EL (cell line): ENCODE measurements around the gene LPP.
A peak's percentile ranks its signal among the peaks of the same experiment; 100 is the strongest.

ENCODE experiments used
- DNase-seq: peaks from one replicate; pipeline ENCODE4 v3.0.0-alpha.2; 2016

Gene LPP

DNA sequence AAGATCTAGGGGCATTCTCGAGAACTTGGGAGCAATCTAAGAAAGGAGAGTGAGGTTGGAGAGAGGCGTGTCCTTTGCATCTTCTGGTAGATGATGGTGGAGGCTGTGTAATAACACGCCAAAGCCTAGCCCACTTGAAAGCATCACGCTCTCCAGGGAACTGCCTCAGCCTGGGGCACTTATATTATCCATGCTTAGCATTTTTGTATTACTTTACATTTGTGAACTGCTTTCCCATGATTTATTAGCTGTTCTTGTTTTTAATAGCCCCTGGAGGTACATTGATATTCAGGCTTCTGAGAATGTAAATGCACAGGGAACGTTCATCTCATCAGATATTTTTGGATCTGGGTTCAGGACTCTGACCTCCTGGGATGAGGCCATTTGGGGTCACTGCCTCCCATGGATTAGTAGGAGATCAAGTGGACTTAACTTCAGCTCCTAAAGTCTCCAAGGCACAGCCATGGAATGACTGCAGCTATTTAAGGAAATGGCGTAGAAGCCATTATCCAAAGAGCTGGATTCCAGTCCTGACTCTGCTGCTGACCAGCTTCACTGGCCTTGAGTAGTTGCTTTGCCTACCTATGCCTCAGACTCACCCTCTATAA lies 124.9 kb downstream of the LPP start:
- no peak for DNase-seq

DNA sequence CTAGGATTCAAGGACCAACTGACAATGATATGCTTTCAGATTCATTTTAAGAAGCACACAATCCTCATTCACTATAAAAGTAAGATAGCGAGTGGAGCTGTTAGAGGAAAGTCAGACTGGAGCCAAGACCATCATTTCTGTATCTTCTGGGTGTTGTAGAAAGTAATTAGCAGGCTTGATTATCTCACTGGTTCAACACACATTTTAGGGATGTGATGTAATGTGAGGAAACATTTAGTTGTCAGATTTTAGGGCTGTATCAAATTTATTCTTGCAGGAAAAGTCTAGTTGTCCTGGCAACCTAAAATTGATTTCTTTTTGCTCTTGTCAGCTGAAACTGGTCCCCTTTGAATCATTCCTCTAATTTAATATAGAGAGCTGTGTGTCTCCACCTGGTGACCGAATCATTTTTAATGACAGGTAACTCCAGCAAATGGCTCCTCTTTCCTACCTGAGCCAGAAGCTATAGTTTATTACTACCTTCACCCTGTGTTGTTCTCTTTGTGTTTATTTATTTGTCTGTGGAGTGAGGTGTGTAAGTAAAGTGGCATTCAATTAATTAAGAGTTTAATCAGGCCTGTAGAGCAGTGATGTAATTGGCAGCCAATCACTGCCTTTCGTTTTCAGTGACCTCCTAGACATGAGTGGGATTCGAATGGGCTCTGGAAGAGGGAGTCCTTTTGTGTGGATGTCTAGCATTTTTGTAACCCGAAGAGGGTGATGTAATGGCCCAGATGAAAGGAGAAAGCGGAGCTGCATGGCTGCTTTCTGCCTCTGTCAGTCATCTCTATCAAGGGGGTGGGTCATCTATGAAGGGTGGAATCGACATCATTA lies 125.8 kb downstream of the LPP start:
- no peak for DNase-seq

DNA sequence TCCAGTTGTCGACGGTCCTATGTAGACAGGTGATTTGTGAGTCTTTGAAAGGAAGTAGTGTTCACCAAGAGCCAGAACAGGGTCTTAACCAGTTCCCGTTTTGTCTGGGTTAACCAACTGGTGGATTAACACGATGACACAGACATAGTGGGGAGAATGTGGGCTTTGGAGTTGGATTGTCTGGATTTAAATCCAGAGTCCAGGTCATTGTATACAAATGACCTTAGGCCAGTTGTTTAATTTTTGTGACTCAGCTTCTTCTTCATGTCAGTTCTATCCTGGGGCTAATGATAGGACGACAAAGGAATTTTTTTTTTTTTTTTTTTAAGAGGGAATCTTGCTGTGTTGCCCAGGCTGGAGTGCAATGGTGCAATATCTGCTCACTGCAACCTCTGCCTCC lies 126.7 kb downstream of the LPP start:
- DNase-seq, result peak; percentile 47

DNA sequence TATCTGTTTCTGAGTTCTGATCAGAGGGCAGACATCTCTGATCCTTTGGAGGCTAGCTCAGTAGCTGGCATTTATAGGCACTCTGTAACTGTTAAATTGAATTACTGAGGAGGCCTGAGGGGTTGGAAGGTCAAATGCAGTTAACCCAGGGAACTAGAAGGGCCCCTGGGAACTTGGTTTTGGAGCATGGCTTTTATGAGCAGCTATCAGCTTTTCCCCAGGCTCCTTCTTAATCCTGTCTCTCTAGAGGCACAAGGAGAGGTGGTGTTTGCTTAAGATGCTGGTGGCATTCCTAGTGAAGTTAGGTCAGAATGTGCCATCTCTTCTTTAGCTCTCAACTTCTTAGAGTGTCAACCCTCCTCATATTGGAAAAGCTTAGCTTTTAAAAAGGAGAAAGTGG lies 128.9 kb downstream of the LPP start:
- no peak for DNase-seq

DNA sequence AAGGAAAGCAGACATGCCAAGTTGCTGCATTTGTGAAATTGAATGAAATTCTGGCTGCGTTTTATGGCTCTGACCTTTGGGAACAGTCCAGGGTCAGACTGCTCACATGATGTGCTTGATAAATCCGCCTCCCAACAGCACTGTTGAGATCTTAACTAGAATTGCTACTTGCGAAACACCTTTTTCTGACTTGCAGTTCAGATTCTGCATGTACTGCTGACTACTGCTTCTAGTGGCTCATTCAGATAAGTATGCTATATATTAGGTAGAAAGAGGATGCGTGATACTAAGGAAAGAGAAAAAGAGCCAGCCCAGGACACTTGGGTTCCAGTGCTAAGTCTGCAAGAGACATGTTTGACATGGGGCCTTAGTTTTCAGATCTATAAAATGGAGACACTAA lies 129.4 kb downstream of the LPP start:
- DNase-seq, result no peak

DNA sequence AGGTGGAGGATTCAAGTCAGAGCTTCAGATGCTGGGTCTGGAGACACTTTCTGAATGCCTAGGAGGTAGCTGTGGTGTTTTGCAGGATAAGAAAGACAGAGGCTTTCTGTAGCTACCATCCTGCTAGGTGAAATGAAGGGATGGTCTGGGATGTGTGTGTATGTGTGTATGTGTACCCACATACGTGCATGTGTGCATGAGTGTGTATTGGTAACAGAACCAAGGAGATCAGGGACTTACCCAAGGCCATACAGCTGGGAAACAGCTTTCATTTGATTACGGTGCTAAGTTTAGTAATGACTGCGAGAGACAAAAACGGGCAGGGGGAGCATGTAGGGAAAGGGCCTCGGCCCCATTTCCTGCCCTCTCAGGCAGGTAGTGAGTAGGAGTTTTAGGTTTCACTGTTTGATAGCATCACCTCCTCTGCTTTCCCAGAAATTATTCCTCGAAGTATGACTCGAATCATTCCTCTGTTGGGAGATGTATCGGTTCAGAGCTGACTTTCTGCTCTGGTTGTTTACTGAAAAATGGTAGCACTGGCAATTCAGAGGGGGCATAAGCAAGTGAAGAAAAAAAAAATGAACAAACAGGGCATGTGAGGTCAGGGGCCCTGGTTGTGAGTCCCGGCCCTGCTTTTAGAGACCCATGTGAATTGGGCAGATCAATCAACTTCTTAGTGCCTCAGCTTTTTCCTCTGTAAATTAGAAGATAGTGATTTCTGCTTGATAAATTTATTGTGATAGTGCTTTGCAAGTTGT lies 130.7 kb downstream of the LPP start:
- no peak for DNase-seq

DNA sequence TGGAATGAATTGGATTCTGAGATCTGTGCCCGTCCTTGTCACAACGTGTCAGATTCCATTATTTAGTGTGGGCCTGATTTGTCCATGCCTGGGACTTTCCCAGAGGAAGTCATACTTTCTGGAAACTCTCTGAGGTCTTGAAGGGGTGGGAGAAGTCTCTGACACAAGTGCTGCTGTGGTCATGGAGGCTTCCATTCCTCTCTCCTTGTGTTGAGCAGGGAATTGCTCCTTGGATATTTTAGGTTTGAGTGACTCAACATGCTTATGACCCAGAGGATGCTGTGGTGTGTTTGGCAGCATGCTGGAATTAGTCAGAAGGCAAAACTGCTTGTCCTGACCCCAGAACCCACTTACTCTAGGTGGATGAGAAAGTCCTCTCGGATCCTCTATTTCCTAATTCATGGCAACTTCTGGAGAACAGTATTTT lies 132.1 kb downstream of the LPP start:
- DNase-seq, result peak; percentile 99

DNA sequence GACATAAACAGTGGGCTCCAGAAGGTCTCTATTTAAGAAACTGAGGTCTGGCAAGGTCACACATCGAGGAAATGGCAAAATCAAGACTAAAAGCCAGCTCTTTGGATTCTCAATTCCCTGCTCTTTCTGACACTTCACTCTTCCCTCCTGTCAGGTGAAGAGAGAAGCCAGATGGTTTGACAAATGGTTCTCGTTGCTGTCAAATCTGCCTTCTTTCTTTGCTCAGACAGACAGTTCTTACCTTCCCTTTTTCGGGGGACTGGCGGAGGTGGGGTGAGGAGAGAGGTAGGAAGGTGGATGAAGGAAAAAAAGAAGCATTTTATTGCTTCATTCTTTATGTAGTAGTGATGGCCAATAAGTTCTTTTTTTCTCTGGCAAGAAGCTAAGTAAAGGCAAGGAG lies 133.4 kb downstream of the LPP start:
- DNase-seq, result no peak

DNA sequence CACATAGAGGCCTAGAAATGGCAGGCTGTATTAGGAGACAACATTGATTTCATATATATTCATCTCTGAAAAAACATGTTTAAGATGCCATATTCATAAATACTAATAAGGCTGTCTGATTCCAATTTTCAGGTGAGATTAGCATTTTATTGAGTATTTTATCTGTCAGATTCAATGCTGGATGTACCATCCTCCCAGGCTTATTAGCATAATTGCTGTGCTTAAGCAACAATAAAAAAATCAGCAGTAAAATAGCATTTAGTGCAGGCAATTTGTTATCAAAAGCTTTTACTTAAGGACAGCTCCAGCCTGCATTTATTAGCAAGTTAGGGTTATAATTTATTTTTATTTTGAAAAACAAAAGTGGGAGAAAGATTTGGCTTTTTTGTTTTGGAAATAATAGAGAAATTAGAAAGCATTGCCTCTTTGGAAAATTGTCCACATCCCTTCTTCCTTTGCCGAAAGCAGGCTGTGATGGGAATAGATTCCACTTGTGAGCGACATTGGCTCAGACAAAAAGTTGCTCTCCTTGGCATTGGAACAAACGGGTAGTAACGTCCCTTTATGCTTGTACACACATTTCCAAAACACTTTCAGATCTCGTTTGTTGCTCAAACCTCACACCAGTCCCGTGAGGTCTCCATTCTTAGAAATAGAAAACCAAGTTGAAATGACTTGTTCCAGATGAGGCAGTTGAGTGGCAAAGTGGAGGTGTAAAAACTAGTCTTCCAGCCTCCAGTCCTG lies 134.0 kb downstream of the LPP start:
- DNase-seq, result no peak

DNA sequence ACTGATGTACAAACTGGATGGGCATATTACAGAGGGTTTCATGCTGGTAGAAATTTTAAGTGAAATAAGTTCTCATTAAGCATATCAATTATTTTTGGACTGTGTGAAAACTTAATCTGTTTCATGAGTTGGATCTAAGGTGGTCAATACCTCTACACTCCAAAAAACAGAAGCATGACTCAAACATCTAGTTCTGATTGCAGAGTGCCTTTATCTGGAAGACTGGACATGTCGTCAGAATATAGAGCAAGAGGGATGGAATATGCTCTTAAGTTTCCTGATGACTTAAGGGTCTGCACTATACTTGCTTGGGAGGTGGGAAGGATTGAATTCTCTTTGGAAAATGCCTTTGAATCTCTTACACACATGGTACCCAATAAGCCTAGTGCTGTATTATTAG lies 138.3 kb downstream of the LPP start:
- DNase-seq, result no peak

DNA sequence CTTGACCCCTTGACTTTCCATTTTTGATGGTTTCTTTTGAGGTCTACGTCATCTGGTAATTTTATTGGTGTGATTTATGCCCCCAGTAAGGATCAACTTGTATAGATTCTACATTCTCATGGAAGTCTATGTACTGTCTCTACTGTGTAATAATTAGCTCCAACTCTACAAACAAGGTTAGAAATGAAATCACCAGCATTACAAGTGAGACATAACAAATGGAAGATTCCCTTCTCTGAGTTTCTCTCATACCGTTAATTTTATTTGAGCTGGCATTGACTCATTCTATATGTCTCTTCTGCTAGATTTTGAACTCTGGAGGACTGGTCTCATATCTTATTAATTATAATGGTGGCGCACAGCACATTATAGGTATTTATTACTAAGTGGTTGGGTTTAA lies 138.9 kb downstream of the LPP start:
- no peak for DNase-seq

DNA sequence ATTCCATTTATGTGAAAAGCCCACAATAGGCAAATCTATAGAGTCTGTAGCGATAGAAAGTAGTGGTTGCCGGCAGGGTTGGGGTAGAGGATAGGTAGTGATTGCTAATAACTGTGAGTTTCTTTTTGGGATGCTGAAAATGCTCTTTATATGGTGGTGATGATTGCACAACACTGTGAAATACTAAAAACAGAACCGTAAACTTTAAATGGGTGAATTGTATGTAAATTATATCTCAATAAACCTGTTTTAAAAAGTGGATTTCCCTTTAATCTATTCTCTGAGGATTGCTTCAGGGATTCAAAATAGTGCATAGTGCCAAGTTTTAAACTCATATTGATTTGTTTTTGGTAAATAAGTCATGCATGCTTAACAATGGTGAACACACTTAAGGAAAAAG lies 140.2 kb downstream of the LPP start:
- no peak for DNase-seq

DNA sequence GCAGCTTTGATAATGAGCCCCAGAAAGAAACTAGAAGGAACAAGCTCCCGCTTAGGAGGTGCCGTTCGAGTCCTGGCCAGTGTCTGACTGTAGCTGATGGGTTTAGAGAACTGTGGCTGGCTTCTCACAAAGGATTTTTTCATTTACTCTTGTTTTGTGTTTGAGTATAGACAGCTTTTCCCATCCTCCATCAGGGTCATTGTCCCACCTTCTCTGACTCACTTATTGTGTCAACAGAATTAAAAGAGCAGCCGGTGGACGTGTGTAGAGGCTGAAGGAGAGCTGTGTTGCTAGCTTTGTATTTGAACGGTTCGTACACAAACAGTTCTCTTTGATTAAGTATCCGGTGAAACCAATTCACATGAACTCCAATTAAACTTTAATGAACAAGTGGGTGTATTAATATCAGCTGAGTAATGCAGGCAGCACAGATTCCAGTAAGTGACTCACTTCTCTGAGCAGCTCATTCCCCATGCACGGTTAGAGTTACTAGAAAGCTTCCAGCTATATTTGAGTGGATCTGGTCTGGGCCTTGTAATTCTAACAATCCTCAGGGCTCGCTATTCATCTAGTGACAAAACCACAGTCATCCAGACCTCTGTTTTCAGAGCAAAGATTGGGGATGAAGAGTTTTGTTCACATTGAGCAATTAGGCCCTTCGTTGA lies 141.0 kb downstream of the LPP start:
- DNase-seq, result peak; percentile 97

DNA sequence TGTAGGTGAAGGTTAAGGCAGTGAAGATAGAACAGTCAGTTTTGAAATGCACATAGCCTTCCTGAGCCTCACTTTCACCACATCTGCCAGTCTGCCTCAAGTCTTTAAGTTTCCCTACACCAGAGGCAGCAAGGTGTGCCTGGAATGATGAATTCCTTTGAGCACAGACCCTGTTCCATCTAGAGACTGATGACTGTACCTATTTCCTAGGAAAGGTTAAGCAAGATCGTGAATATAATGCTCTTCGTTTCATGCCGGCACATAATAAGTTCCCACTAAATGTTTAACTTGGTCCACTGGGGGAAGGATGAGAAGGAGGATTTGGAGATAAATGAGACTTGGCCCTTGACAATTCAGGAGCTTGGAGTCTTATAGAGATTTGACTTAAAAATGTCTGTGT lies 141.9 kb downstream of the LPP start:
- no peak for DNase-seq

DNA sequence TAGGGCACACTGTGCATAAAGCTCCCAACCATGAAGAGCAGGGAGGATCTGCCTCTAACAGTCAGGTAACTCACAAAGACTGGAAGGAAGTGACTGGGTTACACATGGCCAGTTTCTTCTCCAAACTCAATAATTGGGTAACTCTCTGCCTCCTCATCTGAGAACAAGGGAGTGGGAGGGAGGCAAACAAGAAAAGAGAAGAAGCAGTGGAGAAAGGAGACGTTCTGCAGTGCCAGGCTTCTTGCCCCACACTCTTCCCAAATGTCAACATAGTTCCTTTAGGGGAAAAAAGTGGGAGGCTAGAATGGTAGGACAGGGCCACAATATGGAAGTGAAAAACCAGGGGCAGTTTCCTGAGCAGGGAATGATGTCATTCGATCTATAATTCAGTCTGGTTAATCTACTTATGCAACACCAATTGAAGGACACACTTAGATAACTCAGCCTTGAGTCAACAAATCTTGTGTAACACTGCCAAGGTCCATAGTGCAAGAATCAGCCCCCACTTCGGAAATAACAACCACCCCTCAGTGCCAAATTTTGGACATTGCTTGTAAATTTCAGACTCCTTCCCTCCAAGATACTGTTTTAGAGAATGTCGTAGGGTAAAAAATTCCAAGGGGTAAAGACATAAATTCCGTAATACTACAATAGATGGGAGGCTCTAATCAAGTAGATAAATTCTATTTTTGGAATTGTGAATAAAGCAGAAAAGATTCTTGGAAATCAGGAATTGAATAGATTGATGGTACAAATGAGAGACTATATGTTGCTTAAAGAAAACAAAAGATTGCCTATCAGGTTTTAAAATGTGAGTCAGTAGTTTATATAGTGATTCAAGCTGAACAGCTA lies 143.0 kb downstream of the LPP start:
- peak; percentile 87 for DNase-seq

DNA sequence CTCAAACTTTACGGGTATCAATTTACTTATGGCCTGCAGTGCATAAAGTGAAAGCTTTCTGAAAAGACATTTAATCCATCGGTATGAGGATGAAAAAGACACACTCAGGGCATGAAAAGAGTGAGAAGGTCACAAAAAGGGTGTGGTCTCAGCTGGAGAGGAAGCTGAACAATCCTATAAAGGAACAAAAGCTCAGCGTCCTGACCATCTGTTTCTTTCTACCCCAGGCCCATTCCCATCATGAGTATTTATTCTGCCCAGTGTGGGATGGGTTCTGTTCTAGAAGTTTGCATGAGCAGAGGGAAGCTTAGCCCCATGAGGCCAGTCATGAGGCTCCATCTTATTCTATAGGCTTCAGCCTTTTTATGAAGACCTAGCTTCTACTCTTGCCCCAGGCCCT lies 144.6 kb downstream of the LPP start:
- no peak for DNase-seq

DNA sequence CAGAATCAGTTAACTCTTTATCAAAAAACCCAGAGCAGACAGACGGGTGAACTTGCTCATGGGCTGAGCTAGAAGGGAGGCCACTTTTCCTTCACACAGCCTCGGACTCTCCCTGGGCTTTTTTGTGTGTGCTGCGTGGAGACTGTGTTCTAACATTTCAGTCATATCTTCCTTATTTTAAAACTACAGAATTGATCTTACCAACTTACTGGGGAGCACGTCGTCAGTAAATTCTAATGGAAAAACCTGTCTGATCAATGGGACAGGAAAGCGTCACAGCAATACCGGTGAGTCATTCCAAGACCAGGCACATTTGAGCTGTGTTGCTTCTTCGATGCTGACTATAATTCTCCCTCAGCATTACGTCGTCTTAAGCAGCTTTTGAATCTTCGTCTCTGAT lies 145.1 kb downstream of the LPP start:
- no peak for DNase-seq

DNA sequence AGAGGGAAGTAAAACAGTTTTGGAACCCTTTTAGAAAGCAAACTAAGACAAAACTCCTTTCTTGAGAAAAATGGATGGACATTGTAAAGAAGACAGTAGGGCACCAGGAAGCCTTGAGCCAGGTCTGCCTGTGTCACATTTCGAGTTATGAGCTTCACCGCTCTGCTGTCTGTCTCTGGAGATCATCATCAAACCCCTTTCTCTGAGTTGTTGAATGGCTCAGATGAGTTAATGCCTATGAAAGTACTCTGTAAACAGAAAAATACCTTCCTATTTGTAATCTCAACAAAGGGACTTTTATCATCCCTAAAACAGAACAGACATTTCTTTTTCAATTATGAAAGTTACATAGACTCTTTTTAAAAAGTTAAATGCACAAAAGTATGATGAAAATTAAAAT lies 145.8 kb downstream of the LPP start:
- no peak for DNase-seq

DNA sequence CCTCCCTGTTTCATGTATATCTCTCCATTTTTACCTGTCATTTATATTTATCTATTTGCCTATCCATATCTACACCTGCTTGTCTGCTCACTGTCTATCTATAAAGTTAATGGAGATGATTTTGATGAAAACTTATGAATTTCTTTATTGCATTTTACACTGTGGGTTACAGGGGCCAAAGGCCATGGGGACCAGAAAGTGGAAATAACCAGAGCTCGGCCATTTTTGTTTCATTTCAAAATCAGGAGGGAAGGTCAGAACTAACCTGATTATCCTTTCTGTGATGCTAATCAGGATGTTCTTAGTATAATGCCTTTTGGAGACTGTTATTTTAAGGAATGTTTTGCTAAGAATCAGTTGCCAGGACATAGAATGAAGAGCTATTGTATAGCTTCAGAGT lies 147.2 kb downstream of the LPP start:
- DNase-seq, result no peak

DNA sequence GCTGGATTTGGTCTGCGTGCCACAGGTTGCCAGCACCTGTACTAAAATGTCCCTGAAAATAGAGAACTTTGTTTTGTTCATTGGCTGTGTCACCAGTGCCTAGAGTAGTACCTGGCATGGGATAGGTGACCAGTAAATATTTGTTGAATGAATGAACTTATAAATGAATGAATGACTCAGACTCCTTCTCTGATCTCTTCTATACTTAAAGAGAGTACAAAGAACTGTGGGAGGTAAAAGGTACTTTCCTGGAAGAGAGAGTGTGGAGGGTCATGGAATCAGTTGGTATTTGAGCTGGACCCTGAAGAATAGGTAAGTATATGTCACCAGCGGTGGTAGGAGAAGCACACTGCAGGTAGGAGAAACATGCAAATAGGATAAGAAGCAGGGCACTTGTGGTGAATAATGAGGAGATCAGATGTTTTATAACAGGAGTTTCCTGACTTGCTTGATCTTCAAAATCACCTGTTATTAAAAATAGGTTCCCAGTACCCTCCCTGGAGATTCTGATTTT lies 149.4 kb downstream of the LPP start:
- no peak for DNase-seq

DNA sequence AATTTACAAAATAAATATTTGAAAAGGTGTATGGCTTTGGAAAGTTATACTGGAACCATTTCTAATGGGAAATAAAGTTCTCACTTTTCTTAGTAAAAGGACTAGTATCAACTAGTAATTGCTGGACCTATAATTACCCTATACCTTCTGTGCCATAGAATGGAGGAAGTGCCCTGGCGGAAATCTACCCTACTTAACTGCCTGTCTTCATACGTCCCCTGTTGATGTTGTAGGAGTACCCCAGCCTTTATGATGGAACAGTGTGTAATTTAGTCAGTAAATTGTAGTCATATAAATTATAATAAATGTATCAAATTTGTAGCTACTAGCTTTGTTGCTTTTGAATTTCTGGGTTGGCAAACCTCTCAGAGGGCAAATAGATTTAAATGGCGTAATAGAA lies 149.9 kb downstream of the LPP start:
- no peak for DNase-seq

DNA sequence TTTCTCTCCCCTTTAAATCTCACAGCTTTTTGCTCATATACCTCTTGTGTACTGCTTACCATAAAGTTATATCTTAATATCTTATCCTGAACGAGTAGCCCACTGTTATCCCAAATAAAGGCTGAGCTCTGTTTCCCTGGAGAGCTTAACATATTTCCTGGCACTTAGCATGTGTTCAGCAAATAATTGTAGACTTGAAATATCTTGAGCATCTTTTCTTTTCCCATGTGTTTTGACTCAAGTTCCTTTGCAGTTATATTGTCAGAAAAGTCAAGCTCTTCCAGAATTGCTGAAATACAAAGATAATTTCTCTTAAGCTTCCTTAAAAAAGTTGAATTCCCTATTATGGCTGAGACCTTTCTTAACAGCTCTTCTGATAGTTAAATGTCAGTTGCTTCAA lies 150.5 kb downstream of the LPP start:
- no peak for DNase-seq
